Hippocampal formation (tissue), 2 donors: ENCODE results near the gene SLC44A1.

Experiments
- DNase-seq, 2 donors: peaks; one replicate each; lab custom pipeline; 2025; lab: John Stamatoyannopoulos, UW

Gene SLC44A1

GRCh38 chr9:105302728-105303127, 58.3 kb downstream of the SLC44A1 start:
- DNase-seq, result no peak

GRCh38 chr9:105305856-105306255, 61.4 kb downstream of the SLC44A1 start:
- DNase-seq, result no peak

- DNase-seq, result no peak
These were observed 62.1 kb downstream of the SLC44A1 start for GRCh38 chr9:105306351-105307140.

GRCh38 chr9:105307591-105308130, 63.2 kb downstream of the SLC44A1 start:
- no peak for DNase-seq

- no peak for DNase-seq
These were observed 64.2 kb downstream of the SLC44A1 start for GRCh38 chr9:105308461-105309341.

- DNase-seq, result peak; percentile 28 to 96
These were observed 65.1 kb downstream of the SLC44A1 start for GRCh38 chr9:105309531-105309931.

GRCh38 chr9:105311306-105311705, 66.9 kb downstream of the SLC44A1 start:
- no peak for DNase-seq

- no peak for DNase-seq
These were observed 68.8 kb downstream of the SLC44A1 start for GRCh38 chr9:105313238-105313637.

GRCh38 chr9:105316703-105317102, 72.3 kb downstream of the SLC44A1 start:
- no peak for DNase-seq

GRCh38 chr9:105318729-105319191, 74.3 kb downstream of the SLC44A1 start:
- DNase-seq, result no peak

- DNase-seq, result no peak
These were observed 74.9 kb downstream of the SLC44A1 start for GRCh38 chr9:105319202-105319813.

- no peak for DNase-seq
These were observed 76.1 kb downstream of the SLC44A1 start for GRCh38 chr9:105320568-105320967.

- no peak for DNase-seq
These were observed 83.8 kb downstream of the SLC44A1 start for GRCh38 chr9:105328296-105328695.

- DNase-seq, result peak in 1 of 2 donors; percentile 52
These were observed 84.6 kb downstream of the SLC44A1 start for GRCh38 chr9:105328872-105329718.

- DNase-seq, result no peak
These were observed 85.2 kb downstream of the SLC44A1 start for GRCh38 chr9:105329719-105330062.

- no peak for DNase-seq
These were observed 85.8 kb downstream of the SLC44A1 start for GRCh38 chr9:105330201-105330600.

GRCh38 chr9:105330755-105331154, 86.3 kb downstream of the SLC44A1 start:
- DNase-seq, result no peak

- no peak for DNase-seq
These were observed 86.7 kb downstream of the SLC44A1 start for GRCh38 chr9:105331160-105331559.

- no peak for DNase-seq
These were observed 87.3 kb downstream of the SLC44A1 start for GRCh38 chr9:105331755-105332154.

- DNase-seq, result no peak
These were observed 88.0 kb downstream of the SLC44A1 start for GRCh38 chr9:105332471-105332870.

GRCh38 chr9:105333076-105333475, 88.6 kb downstream of the SLC44A1 start:
- no peak for DNase-seq
